Measurements from ENCODE around the gene ZC3H13. TPM values are rescaled to one million over a fixed set of nuclear protein-coding genes. Genes with fewer than 3 reads are reported as not detected.

The ZC3H13 gene
- total RNA-seq, 1 experiment from 2014 or later, result 36.9 TPM

DNA sequence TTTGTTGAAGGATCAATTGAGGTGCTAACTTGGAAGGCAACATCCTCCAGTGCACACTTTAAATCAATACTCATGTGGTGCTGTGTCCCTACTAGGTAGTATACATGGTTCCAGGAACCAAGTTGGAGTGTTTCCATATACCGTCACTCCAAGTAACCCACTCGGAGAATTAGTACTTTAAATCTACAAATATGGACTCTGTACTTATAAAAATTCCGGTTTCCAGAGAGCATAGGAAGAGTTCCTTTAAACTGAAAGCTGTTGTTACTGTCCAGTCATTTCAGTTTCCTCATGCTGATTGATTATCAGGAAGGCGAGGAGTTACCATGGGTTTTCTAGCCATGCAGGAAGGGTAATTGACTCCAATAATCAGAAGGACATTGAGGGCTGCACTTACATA lies 45.1 kb upstream of the ZC3H13 start:
- DNase-seq, result no peak
- ChIA-PET CTCF (no interaction called here), POLR2A (ENCODE audit: unreplicated experiment) (no interaction called here)
- no peaks in the 10 kb centered on the region for H3F3A ChIP-seq (ENCODE audit: insufficient read depth, low read depth)
- no TSS peak for BruUV-seq (replicated peaks)
- no peak overlapping the region for H2AFZ ChIP-seq
- intact Hi-C loops (cut with micrococcal nuclease; ENCODE audit: unreplicated experiment), result no loop called here
- no peak overlapping the region for H3K4me2 ChIP-seq
- H3K79me2 ChIP-seq (ENCODE audit: low read depth), result no peaks in the 10 kb centered on the region
- no peaks in the 10 kb centered on the region for H3K9me3 ChIP-seq (ENCODE audit: insufficient read depth, low read depth)
- no peak overlapping the region for H3K4me3 ChIP-seq
- no peaks in the 10 kb centered on the region for H3K36me3 ChIP-seq (ENCODE audit: low read depth)
- H3K9me2 ChIP-seq (ENCODE audit: insufficient read depth), result no peaks in the 10 kb centered on the region
- H3K4me1 ChIP-seq (replicated peaks; ENCODE audit: insufficient read depth), result no peaks in the 10 kb centered on the region
- H3K27me3 ChIP-seq (ENCODE audit: insufficient read depth, low read depth), result peaks cover 27% of the 10 kb centered on the region
- no peak overlapping the region for H3K27ac ChIP-seq
- TF ChIP-seq EZH2 (IDR thresholded peaks at IDR 0.05; ENCODE audit: low read depth), result no peak
- TF ChIP-seq, protein P1, sequence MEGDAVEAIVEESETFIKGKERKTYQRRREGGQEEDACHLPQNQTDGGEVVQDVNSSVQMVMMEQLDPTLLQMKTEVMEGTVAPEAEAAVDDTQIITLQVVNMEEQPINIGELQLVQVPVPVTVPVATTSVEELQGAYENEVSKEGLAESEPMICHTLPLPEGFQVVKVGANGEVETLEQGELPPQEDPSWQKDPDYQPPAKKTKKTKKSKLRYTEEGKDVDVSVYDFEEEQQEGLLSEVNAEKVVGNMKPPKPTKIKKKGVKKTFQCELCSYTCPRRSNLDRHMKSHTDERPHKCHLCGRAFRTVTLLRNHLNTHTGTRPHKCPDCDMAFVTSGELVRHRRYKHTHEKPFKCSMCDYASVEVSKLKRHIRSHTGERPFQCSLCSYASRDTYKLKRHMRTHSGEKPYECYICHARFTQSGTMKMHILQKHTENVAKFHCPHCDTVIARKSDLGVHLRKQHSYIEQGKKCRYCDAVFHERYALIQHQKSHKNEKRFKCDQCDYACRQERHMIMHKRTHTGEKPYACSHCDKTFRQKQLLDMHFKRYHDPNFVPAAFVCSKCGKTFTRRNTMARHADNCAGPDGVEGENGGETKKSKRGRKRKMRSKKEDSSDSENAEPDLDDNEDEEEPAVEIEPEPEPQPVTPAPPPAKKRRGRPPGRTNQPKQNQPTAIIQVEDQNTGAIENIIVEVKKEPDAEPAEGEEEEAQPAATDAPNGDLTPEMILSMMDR (conservative IDR thresholded peaks at IDR 0.05), result no peak
- no peaks in the 10 kb centered on the region for H4K20me1 ChIP-seq (ENCODE audit: insufficient read depth)

- peaks cover 34% of the 10 kb centered on the region for H3K27me3 ChIP-seq (ENCODE audit: insufficient read depth, low read depth)
- H3K4me3 ChIP-seq, result no peak overlapping the region
- H3F3A ChIP-seq (ENCODE audit: insufficient read depth, low read depth), result no peaks in the 10 kb centered on the region
- TF ChIP-seq, protein P1 (conservative IDR thresholded peaks at IDR 0.05), result no peak
- TF ChIP-seq EZH2 (IDR thresholded peaks at IDR 0.05; ENCODE audit: low read depth), result no peak
- H3K36me3 ChIP-seq (ENCODE audit: low read depth), result no peaks in the 10 kb centered on the region
- CTCF ChIA-PET, result no interaction called here
- H2AFZ ChIP-seq, result no peak overlapping the region
- H3K79me2 ChIP-seq (ENCODE audit: low read depth), result no peaks in the 10 kb centered on the region
- no peaks in the 10 kb centered on the region for H3K9me3 ChIP-seq (ENCODE audit: insufficient read depth, low read depth)
- intact Hi-C loops (cut with micrococcal nuclease; ENCODE audit: unreplicated experiment), result no loop called here
- no peaks in the 10 kb centered on the region for H3K4me1 ChIP-seq (replicated peaks; ENCODE audit: insufficient read depth)
- H4K20me1 ChIP-seq (ENCODE audit: insufficient read depth), result no peaks in the 10 kb centered on the region
- H3K4me2 ChIP-seq, result no peak overlapping the region
- POLR2A ChIA-PET (ENCODE audit: unreplicated experiment), result no interaction called here
- no peak for DNase-seq
- H3K9me2 ChIP-seq (ENCODE audit: insufficient read depth), result no peaks in the 10 kb centered on the region
- no peak overlapping the region for H3K27ac ChIP-seq
- BruUV-seq (replicated peaks), result no TSS peak
Observed at GRCh38 chr13:46097015-46097414, 44.5 kb upstream of the ZC3H13 start.

GRCh38 chr13:46094478-46094877 lies 41.9 kb upstream of the ZC3H13 start:
- BruUV-seq (replicated peaks), result no TSS peak
- Histone ChIP-seq H3K9me2 (ENCODE audit: insufficient read depth) (no peaks in the 10 kb centered on the region), H3K36me3 (ENCODE audit: low read depth) (no peaks in the 10 kb centered on the region), H3K4me1 (replicated peaks; ENCODE audit: insufficient read depth) (no peaks in the 10 kb centered on the region), H3K79me2 (ENCODE audit: low read depth) (no peaks in the 10 kb centered on the region), H3K27me3 (ENCODE audit: insufficient read depth, low read depth) (peaks cover 35% of the 10 kb centered on the region), H2AFZ (no peak overlapping the region), H3K27ac (no peak overlapping the region), H3F3A (ENCODE audit: insufficient read depth, low read depth) (no peaks in the 10 kb centered on the region), H3K4me2 (no peak overlapping the region), H4K20me1 (ENCODE audit: insufficient read depth) (no peaks in the 10 kb centered on the region), H3K4me3 (no peak overlapping the region), H3K9me3 (ENCODE audit: insufficient read depth, low read depth) (no peaks in the 10 kb centered on the region)
- DNase-seq, result no peak
- intact Hi-C loops (cut with micrococcal nuclease; ENCODE audit: unreplicated experiment), result no loop called here
- ChIA-PET CTCF (no interaction called here), POLR2A (ENCODE audit: unreplicated experiment) (no interaction called here)
- no peak for TF ChIP-seq EZH2 (IDR thresholded peaks at IDR 0.05; ENCODE audit: low read depth)
- TF ChIP-seq, protein P1 (conservative IDR thresholded peaks at IDR 0.05), result no peak
